GM19395 (cell line): Measurements from ENCODE around the gene NR2C2AP.
"Not testable (repeated sequence)": the region's sequence is repeated elsewhere in the genome, so short reads cannot be mapped to it uniquely, and the experiment has no call there.

ENCODE experiments used
- ATAC-seq: cut with Tn5 transposase; IDR thresholded peaks from one replicate; pipeline ENCODE4 v1.9.1; 2021; ENCODE audit warnings: mild to moderate bottlenecking, moderate library complexity; ENCODE audit not compliant: unreplicated experiment

The NR2C2AP gene

GRCh38 chr19:19185853-19186740 is 17.1 kb downstream of the NR2C2AP start:
- no peak for ATAC-seq

GRCh38 chr19:19181488-19181998 is 21.7 kb downstream of the NR2C2AP start:
- no peak for ATAC-seq

- ATAC-seq, result no peak
Observed at GRCh38 chr19:19179548-19180441, 23.4 kb downstream of the NR2C2AP start.

- ATAC-seq, result no peak
Observed at GRCh38 chr19:19176950-19177349, 26.3 kb downstream of the NR2C2AP start.

GRCh38 chr19:19173243-19173642 is 30.0 kb downstream of the NR2C2AP start:
- not testable (repeated sequence) for ATAC-seq

GRCh38 chr19:19171821-19172532 is 31.2 kb downstream of the NR2C2AP start:
- ATAC-seq, result no peak

- no peak for ATAC-seq
Observed at GRCh38 chr19:19170873-19171672, 32.1 kb downstream of the NR2C2AP start.

GRCh38 chr19:19170053-19170872 is 33.0 kb downstream of the NR2C2AP start, which contains the start of gene MEF2B:
Gene MEF2B, minus strand, starts transcription at chr19:19170263. Its CDS starts 19,528 bp downstream, at chr19:19150735.
- peak; percentile 84 for ATAC-seq

- ATAC-seq, result peak; percentile 5
Observed at GRCh38 chr19:19169236-19170052, 33.8 kb downstream of the NR2C2AP start.

GRCh38 chr19:19167612-19168011 is 35.6 kb downstream of the NR2C2AP start:
- no peak for ATAC-seq

GRCh38 chr19:19165396-19165795 is 37.8 kb downstream of the NR2C2AP start:
- ATAC-seq, result no peak

- ATAC-seq, result no peak
Observed at GRCh38 chr19:19162495-19162894, 40.7 kb downstream of the NR2C2AP start.

- no peak for ATAC-seq
Observed at GRCh38 chr19:19160461-19161035, 42.7 kb downstream of the NR2C2AP start.

- ATAC-seq, result no peak
Observed at GRCh38 chr19:19159534-19159933, 43.7 kb downstream of the NR2C2AP start.

GRCh38 chr19:19157808-19158207 is 45.4 kb downstream of the NR2C2AP start:
- no peak for ATAC-seq

GRCh38 chr19:19155495-19156219 is 47.6 kb downstream of the NR2C2AP start:
- ATAC-seq, result peak; percentile 68
